Measurements from ENCODE around the gene PIH1D1. TPM values are rescaled to one million over a fixed set of nuclear protein-coding genes. Genes with fewer than 3 reads are reported as not detected.

PIH1D1 gene
- total RNA-seq, 1 experiment from 2014 or later = 166 TPM

- H3K23ac ChIP-seq (ENCODE audit: insufficient read length, low read depth, low read length) = no peak overlapping the region
- H4K5ac ChIP-seq (ENCODE audit: insufficient read length, low read depth, low read length) = no peak overlapping the region
- H2AFZ ChIP-seq (ENCODE audit: low read length) = no peak overlapping the region
- H3K36me3 Mint-ChIP-seq (ENCODE audit: insufficient read depth in 1 of 3, low read depth in 3 of 3) = peaks cover 65 to 70% (median 67%) of the 10 kb centered on the region in 3 experiments
- peak overlapping the region; percentile 12 for H3K27ac ChIP-seq (ENCODE audit: insufficient read length, low read depth, low read length)
- no peak overlapping the region for H3K4me2 ChIP-seq (ENCODE audit: insufficient read depth, insufficient read length, low read length)
- peaks cover 8% of the 10 kb centered on the region; the same call in 1 of the 2 replicates for H3K27me3 Mint-ChIP-seq (ENCODE audit: low read depth)
- no peak overlapping the region for H2BK12ac ChIP-seq (ENCODE audit: insufficient read length, low read depth, low read length)
- peaks cover 19% of the 10 kb centered on the region for H3K23me2 ChIP-seq (ENCODE audit: insufficient read length, low read depth, low read length, poor library complexity, severe bottlenecking)
- H3K9me3 Mint-ChIP-seq = peaks cover 10 to 12% of the 10 kb centered on the region in 2 experiments; a peak in 4 of 5 replicates
- H3K14ac ChIP-seq (ENCODE audit: insufficient read depth, low read length) = no peak overlapping the region
- no peak overlapping the region for H2BK120ac ChIP-seq (ENCODE audit: low read depth, low read length, poor library complexity, severe bottlenecking)
- peak overlapping the region in 1 of 2 experiments; percentile 54; a peak in 2 of 5 replicates for H3K4me3 Mint-ChIP-seq
- no peak overlapping the region for H4K8ac ChIP-seq (replicated peaks; ENCODE audit: insufficient read length, low read depth, low read length)
- H2BK15ac ChIP-seq (ENCODE audit: low read depth, low read length) = no peak overlapping the region
- H3K79me2 ChIP-seq (ENCODE audit: insufficient read depth, low read length) = peaks cover 18% of the 10 kb centered on the region
- H4K20me1 ChIP-seq (ENCODE audit: control insufficient read depth, insufficient read depth, insufficient read length) = no peaks in the 10 kb centered on the region
- no peak overlapping the region for H2BK5ac ChIP-seq (ENCODE audit: insufficient read length, low read length)
- no peak overlapping the region for H2BK20ac ChIP-seq (ENCODE audit: low read depth, low read length, poor library complexity, severe bottlenecking)
- H3K9me3 ChIP-seq (ENCODE audit: control insufficient read depth, low read depth, low read length) = no peaks in the 10 kb centered on the region
- no peak for DNase-seq
- H3K4me1 ChIP-seq (ENCODE audit: insufficient read depth, low read length) = no peaks in the 10 kb centered on the region; the same call in 1 of the 2 replicates
- no peak overlapping the region for H3T11ph ChIP-seq (ENCODE audit: low read length)
- H3K4me1 Mint-ChIP-seq = peaks cover 19 to 29% of the 10 kb centered on the region in 2 experiments
- TF ChIP-seq, protein P1, sequence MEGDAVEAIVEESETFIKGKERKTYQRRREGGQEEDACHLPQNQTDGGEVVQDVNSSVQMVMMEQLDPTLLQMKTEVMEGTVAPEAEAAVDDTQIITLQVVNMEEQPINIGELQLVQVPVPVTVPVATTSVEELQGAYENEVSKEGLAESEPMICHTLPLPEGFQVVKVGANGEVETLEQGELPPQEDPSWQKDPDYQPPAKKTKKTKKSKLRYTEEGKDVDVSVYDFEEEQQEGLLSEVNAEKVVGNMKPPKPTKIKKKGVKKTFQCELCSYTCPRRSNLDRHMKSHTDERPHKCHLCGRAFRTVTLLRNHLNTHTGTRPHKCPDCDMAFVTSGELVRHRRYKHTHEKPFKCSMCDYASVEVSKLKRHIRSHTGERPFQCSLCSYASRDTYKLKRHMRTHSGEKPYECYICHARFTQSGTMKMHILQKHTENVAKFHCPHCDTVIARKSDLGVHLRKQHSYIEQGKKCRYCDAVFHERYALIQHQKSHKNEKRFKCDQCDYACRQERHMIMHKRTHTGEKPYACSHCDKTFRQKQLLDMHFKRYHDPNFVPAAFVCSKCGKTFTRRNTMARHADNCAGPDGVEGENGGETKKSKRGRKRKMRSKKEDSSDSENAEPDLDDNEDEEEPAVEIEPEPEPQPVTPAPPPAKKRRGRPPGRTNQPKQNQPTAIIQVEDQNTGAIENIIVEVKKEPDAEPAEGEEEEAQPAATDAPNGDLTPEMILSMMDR (conservative IDR thresholded peaks at IDR 0.05) = no peak
- H3K27ac Mint-ChIP-seq = peak overlapping the region; percentile 75 to 96 (median 89); a peak in 6 of 7 replicates
- no peak overlapping the region for H2AK5ac ChIP-seq (ENCODE audit: insufficient read length, low read length)
- no peak overlapping the region for H3K56ac ChIP-seq (ENCODE audit: insufficient read length, low read depth, low read length)
- WGBS (ENCODE audit: extremely low coverage, insufficient read length, low lambda C conversion rate) = no CpG with 5 or more reads among the region's 12 CpGs
- H4K91ac ChIP-seq (ENCODE audit: insufficient read length, low read depth, low read length) = no peak overlapping the region
- H3K9ac ChIP-seq (ENCODE audit: extremely low read depth, insufficient read length, low read length) = no peak overlapping the region
- no peaks in the 10 kb centered on the region for H3K27me3 ChIP-seq (ENCODE audit: insufficient read depth, low read length)
- H3K4ac ChIP-seq (ENCODE audit: low read depth, low read length) = no peak overlapping the region
- H3K18ac ChIP-seq (ENCODE audit: insufficient read length, low read depth, low read length) = no peak overlapping the region
- H3K79me1 ChIP-seq (ENCODE audit: insufficient read depth, low read depth, low read length, poor library complexity, severe bottlenecking) = peaks cover 9% of the 10 kb centered on the region
Measured at GRCh38 chr19:49492573-49493405, 41.2 kb upstream of the PIH1D1 start.

Measured in H9 (cell line).